GM12875 (cell line): Measurements from ENCODE around the gene ANKRD2.

ENCODE experiments used
- H3K4me3 ChIP-seq: one replicate; pipeline ENCODE4 v1.5.1; 2011; ENCODE audit warnings: low read depth, low read length, control low read depth
- TF ChIP-seq, protein P1 (sequence below): IDR thresholded peaks from 2 replicates; pipeline ENCODE4 v1.5.1; 2011; ENCODE audit warnings: low read depth, mild to moderate bottlenecking, control low read depth, inconsistent platforms, low read length, moderate library complexity, borderline replicate concordance; ENCODE audit not compliant: insufficient read depth

The ANKRD2 gene

GRCh38 chr10:97532935-97533671, 39.5 kb upstream of the ANKRD2 start:
- TF ChIP-seq, protein P1, sequence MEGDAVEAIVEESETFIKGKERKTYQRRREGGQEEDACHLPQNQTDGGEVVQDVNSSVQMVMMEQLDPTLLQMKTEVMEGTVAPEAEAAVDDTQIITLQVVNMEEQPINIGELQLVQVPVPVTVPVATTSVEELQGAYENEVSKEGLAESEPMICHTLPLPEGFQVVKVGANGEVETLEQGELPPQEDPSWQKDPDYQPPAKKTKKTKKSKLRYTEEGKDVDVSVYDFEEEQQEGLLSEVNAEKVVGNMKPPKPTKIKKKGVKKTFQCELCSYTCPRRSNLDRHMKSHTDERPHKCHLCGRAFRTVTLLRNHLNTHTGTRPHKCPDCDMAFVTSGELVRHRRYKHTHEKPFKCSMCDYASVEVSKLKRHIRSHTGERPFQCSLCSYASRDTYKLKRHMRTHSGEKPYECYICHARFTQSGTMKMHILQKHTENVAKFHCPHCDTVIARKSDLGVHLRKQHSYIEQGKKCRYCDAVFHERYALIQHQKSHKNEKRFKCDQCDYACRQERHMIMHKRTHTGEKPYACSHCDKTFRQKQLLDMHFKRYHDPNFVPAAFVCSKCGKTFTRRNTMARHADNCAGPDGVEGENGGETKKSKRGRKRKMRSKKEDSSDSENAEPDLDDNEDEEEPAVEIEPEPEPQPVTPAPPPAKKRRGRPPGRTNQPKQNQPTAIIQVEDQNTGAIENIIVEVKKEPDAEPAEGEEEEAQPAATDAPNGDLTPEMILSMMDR, result no peak

GRCh38 chr10:97533888-97534287, 38.7 kb upstream of the ANKRD2 start:
- no peak overlapping the region for H3K4me3 ChIP-seq
- TF ChIP-seq, protein P1, result no peak

More at GRCh38 chr10:97532935-97533671, 39.5 kb upstream of the ANKRD2 start:
- no peak overlapping the region for H3K4me3 ChIP-seq

DNA sequence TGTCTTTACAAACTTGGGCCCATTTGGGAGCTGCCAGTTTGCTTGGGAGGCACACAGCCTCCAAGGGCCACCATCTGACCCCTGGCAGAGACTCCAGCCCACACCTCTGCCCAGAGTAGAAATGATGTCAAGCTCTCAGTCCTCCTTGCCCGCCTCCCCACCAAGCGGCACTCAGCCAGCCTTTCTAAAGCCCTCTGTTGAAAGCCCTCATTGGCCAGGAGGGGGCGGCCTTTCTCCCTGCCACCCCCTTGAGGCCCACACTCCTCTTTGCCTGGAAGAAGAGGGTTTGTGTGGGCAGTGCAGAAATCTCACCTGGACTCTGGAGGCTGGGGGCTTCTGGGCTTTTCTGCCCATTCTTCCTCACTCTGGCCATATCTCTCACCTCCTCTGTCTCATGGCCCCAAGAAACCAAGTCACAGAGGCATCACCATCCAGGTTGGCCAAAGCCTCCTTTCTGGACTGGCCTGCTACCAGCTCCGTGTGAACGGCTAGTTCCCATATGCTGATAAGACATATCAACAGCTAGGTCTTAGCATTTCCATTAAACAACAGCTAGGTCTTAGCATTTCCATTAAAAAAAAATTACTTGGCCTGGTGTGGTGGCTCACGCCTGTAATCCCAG, 37.7 kb upstream of the ANKRD2 start:
- TF ChIP-seq, protein P1, result peak; percentile 78

DNA sequence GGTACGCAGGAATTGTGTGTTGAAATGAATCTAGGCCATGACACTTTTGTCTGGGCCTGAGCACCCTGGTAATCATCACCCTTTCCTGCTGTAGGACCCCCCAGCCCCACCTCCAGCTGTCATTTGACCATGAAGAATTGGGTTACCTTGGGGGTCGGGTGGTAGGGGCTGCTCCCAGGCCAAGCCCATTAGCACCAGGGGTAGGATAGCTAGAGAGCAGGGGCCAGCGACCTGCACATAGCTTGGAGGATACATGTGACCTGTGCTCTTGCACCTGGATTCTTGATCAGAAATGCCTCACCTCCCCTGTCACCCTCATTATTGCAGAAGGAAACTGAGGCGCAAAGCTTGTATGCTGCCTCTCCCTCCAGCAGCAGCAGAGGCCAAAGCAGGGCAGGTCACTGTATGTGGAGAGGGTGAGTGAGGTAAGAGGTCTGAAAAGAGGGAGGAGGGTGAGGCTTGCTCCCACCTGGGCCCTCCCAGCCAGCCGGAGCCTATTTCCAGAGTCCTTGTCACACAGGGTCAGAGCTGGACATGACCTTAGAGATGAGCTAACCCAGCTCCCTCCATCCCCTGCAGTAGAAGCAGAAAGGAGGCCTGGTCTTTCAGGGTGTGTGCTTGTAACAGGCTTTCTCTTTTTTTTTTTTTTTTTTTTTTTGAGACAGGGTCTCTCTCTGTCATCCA, 35.3 kb upstream of the ANKRD2 start:
- no peak overlapping the region for H3K4me3 ChIP-seq
- TF ChIP-seq, protein P1, result no peak

More for the DNA sequence above, 37.7 kb upstream of the ANKRD2 start:
- no peak overlapping the region for H3K4me3 ChIP-seq

- H3K4me3 ChIP-seq, result no peak overlapping the region
- TF ChIP-seq, protein P1, result no peak
Observed at GRCh38 chr10:97538411-97538810, 34.2 kb upstream of the ANKRD2 start.

DNA sequence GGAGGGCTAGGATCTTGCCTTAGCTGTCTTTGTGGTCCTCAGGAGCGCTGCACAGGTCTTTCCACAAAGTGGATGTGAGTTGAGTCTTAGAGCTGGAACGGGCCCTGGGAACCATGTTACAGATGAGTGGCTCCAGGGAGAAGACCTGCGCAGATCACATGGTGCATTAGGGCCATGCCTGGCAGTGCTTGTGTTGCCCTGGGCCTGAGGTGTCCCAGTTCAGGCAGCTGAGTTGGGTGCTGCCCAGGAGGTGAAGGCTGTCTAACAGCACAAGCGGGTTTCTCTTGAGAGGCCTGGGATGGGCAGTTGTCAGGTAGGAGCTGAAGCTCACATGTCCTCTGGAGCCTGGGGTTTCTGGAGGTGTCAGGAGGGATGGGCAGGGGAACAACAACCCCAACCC, 33.7 kb upstream of the ANKRD2 start:
- no peak overlapping the region for H3K4me3 ChIP-seq
- TF ChIP-seq, protein P1, result no peak
